ENCODE measurements around the gene SOS2. TPM values are rescaled to one million over a fixed set of nuclear protein-coding genes. Genes with fewer than 3 reads are reported as not detected.

SOS2 gene
- total RNA-seq, 1 experiment from 2014 or later = 14.9 TPM

- Histone ChIP-seq H3F3A (ENCODE audit: insufficient read depth, low read depth) (peaks cover 16% of the 10 kb centered on the region), H3K4me3 (no peak overlapping the region), H3K27me3 (ENCODE audit: insufficient read depth, low read depth) (no peaks in the 10 kb centered on the region), H3K79me2 (ENCODE audit: low read depth) (peaks cover 25% of the 10 kb centered on the region), H3K4me2 (no peak overlapping the region), H3K27ac (no peak overlapping the region), H3K9me2 (ENCODE audit: insufficient read depth) (no peaks in the 10 kb centered on the region), H2AFZ (no peak overlapping the region), H4K20me1 (ENCODE audit: insufficient read depth) (0 out of 2 replicates have a peak, but pooled peaks cover 5% of the 10 kb centered on the region), H3K9me3 (ENCODE audit: insufficient read depth, low read depth) (no peaks in the 10 kb centered on the region), H3K36me3 (ENCODE audit: low read depth) (peaks cover 31% of the 10 kb centered on the region), H3K4me1 (replicated peaks; ENCODE audit: insufficient read depth) (peaks cover 22% of the 10 kb centered on the region)
- DNase-seq = no peak
- ChIA-PET CTCF (interaction anchor here (0.6 to 0.7 kb wide), 2 partner anchors 8 to 189 kb away, joined by 3 read pairs; no protein-coding TSS in a partner anchor), POLR2A (ENCODE audit: unreplicated experiment) (no interaction called here)
- intact Hi-C loops (cut with micrococcal nuclease; ENCODE audit: unreplicated experiment) = loop anchor here (10.0 kb wide), 1 partner anchor 661 kb away; no protein-coding TSS in a partner anchor
- no TSS peak for BruUV-seq (replicated peaks)
- no peak for TF ChIP-seq CTCF (conservative IDR thresholded peaks at IDR 0.05)
- no peak for TF ChIP-seq EZH2 (IDR thresholded peaks at IDR 0.05; ENCODE audit: low read depth)
These were observed 117.9 kb downstream of the SOS2 start for GRCh38 chr14:50113381-50114035.

GRCh38 chr14:50110323-50111037 is 120.9 kb downstream of the SOS2 start:
- Histone ChIP-seq H3K4me3 (no peak overlapping the region), H3K79me2 (ENCODE audit: low read depth) (peaks cover 16% of the 10 kb centered on the region), H3K36me3 (ENCODE audit: low read depth) (peaks cover 31% of the 10 kb centered on the region), H3K27ac (no peak overlapping the region), H3K4me1 (replicated peaks; ENCODE audit: insufficient read depth) (peaks cover 12% of the 10 kb centered on the region), H3K9me3 (ENCODE audit: insufficient read depth, low read depth) (no peaks in the 10 kb centered on the region; the same call in 1 of the 2 replicates), H2AFZ (no peak overlapping the region), H3F3A (ENCODE audit: insufficient read depth, low read depth) (peaks cover 29% of the 10 kb centered on the region), H3K9me2 (ENCODE audit: insufficient read depth) (no peaks in the 10 kb centered on the region), H3K4me2 (no peak overlapping the region), H4K20me1 (ENCODE audit: insufficient read depth) (0 out of 2 replicates have a peak, but pooled peaks cover 5% of the 10 kb centered on the region), H3K27me3 (ENCODE audit: insufficient read depth, low read depth) (no peaks in the 10 kb centered on the region)
- TF ChIP-seq CTCF (conservative IDR thresholded peaks at IDR 0.05) = no peak
- no peak for TF ChIP-seq EZH2 (IDR thresholded peaks at IDR 0.05; ENCODE audit: low read depth)
- ChIA-PET POLR2A (ENCODE audit: unreplicated experiment) (no interaction called here), CTCF (no interaction called here)
- no TSS peak for BruUV-seq (replicated peaks)
- no peak for DNase-seq
- intact Hi-C loops (cut with micrococcal nuclease; ENCODE audit: unreplicated experiment) = loop anchor here (10.0 kb wide), 1 partner anchor 664 kb away; no protein-coding TSS in a partner anchor

- no peaks in the 10 kb centered on the region for H3K27me3 ChIP-seq (ENCODE audit: insufficient read depth, low read depth)
- intact Hi-C loops (cut with micrococcal nuclease; ENCODE audit: unreplicated experiment) = loop anchor here (5.0 kb wide), 2 partner anchors 157 to 477 kb away; no protein-coding TSS in a partner anchor
- H3K4me1 ChIP-seq (replicated peaks; ENCODE audit: insufficient read depth) = peaks cover 7% of the 10 kb centered on the region; the same call in 1 of the 2 replicates
- H3F3A ChIP-seq (ENCODE audit: insufficient read depth, low read depth) = peaks cover 32% of the 10 kb centered on the region
- CTCF ChIA-PET = no interaction called here
- no peaks in the 10 kb centered on the region; the same call in 1 of the 2 replicates for H3K9me3 ChIP-seq (ENCODE audit: insufficient read depth, low read depth)
- H3K79me2 ChIP-seq (ENCODE audit: low read depth) = peaks cover 5% of the 10 kb centered on the region
- H3K36me3 ChIP-seq (ENCODE audit: low read depth) = peaks cover 31% of the 10 kb centered on the region
- no peak overlapping the region for H3K4me2 ChIP-seq
- H4K20me1 ChIP-seq (ENCODE audit: insufficient read depth) = 0 out of 2 replicates have a peak, but pooled peaks cover 5% of the 10 kb centered on the region
- TF ChIP-seq EZH2 (IDR thresholded peaks at IDR 0.05; ENCODE audit: low read depth) = no peak
- peak; percentile 34 for TF ChIP-seq CTCF (conservative IDR thresholded peaks at IDR 0.05)
- no peak for DNase-seq
- no peaks in the 10 kb centered on the region for H3K9me2 ChIP-seq (ENCODE audit: insufficient read depth)
- H3K4me3 ChIP-seq = no peak overlapping the region
- POLR2A ChIA-PET (ENCODE audit: unreplicated experiment) = no interaction called here
- no peak overlapping the region for H3K27ac ChIP-seq
- no peak overlapping the region for H2AFZ ChIP-seq
- no TSS peak for BruUV-seq (replicated peaks)
These were observed 122.0 kb downstream of the SOS2 start for GRCh38 chr14:50109342-50109741.

Measured in PC-9 (cell line).